ENCODE data around the gene ADGRA3.

- TF ChIP-seq CTCF (IDR thresholded peaks at IDR 0.05) (no peak), POLR2A (IDR thresholded peaks at IDR 0.05) (no peak)
Measured at GRCh38 chr4:22428441-22428840, 87.4 kb downstream of the ADGRA3 start.

Measured in tibial nerve (tissue), 3 donors.